NT2/D1 (cell line): ENCODE measurements around the gene SYNGR1.

Experiments
- SUZ12 ChIP-seq: IDR thresholded peaks from 2 replicates; pipeline ENCODE4 v1.6.1; 2011; ENCODE audit not compliant: insufficient read length, insufficient read depth; ENCODE audit errors: extremely low read depth
- ZNF274 ChIP-seq: IDR thresholded peaks from 2 replicates; pipeline ENCODE4 v1.6.1; 2011; ENCODE audit warnings: mild to moderate bottlenecking, low read depth, low read length

DNA sequence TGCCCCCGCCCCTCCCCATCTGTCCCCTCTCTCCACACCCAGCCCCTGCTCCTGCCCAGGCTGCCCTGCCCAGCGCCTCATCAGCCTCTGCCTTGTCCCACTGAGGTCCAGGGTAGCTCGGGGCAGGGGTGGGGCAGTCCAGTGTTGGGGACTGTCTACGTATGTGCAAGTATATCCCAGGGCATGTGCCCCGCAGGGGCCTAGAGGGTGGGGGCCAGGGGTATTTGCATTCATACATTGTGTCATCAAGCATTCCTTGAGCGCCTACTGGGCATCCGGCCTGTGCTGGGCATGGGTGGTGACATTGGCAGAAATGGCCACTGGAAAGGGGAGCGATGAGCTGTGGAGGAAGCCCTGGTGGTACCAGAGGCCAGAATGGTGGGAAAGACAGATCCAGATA lies 32.1 kb downstream of the SYNGR1 start:
- TF ChIP-seq ZNF274 = no peak
- no peak for TF ChIP-seq SUZ12
